Activated naive CD4-positive, alpha-beta T cell treated with anti-CD3 and anti-CD28 coated beads, Interleukin-2, amount 50 U/mL, for 72 hours (primary cell): ENCODE results near the gene LUZP2. TPM values are rescaled to one million over a fixed set of nuclear protein-coding genes. Genes with fewer than 3 reads are reported as not detected.

Experiments used
- ATAC-seq, 2 donors: fragments of 150-1000 bp; cut with Tn5 transposase; 2 replicates each; pipeline ENCODE4 v1.10.0; 2021; ENCODE audit warnings: mild to moderate bottlenecking in 2 of 2, moderate library complexity in 2 of 2
- DNase-seq, 2 donors: peaks; one replicate each; pipeline ENCODE4 v3.0.0; 2021 to 2022; ENCODE audit warnings: low spot score in 2 of 2
- H3K27ac Mint-ChIP-seq, 2 donors: one replicate each; pipeline ENCODE4 v1.8.0; 2022; ENCODE audit warnings: mild to moderate bottlenecking in 2 of 2, mixed read lengths in 2 of 2
- H3K36me3 Mint-ChIP-seq, 2 donors: one replicate each; pipeline ENCODE4 v1.8.0; 2022; ENCODE audit warnings: mixed read lengths in 2 of 2
- H3K9me3 Mint-ChIP-seq, 2 donors: one replicate each; pipeline ENCODE4 v1.8.0; 2022; ENCODE audit warnings: mixed read lengths in 2 of 2
- total RNA-seq, 2 donors: library from RNA; stranded (reverse); gene quantifications; one replicate each; pipeline ENCODE4 v1.2.3, GENCODE V29; 2022

The LUZP2 gene
- total RNA-seq, 2 donors from 2014 or later = not detected

DNA sequence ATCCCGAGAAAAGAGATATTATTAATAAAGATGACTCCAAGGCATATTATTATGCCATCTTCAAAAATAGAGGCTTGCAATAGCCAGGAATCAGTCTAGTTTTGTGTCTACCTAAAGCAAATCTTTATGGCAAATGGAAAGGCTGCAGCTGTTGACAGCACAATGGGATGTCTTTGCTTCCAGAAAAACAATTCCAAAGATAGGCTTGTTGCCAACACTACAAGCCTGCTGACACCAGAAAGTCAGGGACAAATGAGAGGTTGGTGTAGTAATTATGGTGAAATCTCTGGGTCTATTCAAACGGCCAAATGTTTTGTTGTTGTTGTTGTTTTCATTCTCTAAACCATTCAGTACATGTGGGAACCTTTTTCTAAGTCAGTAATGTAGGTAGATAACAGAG, 101.8 kb downstream of the LUZP2 start:
- Mint-ChIP-seq H3K9me3 (peaks cover 4 to 8% of the 10 kb centered on the region in 2 donors), H3K27ac (no peak overlapping the region), H3K36me3 (no peaks in the 10 kb centered on the region)
- ATAC-seq (no peak), DNase-seq (no peak)

DNA sequence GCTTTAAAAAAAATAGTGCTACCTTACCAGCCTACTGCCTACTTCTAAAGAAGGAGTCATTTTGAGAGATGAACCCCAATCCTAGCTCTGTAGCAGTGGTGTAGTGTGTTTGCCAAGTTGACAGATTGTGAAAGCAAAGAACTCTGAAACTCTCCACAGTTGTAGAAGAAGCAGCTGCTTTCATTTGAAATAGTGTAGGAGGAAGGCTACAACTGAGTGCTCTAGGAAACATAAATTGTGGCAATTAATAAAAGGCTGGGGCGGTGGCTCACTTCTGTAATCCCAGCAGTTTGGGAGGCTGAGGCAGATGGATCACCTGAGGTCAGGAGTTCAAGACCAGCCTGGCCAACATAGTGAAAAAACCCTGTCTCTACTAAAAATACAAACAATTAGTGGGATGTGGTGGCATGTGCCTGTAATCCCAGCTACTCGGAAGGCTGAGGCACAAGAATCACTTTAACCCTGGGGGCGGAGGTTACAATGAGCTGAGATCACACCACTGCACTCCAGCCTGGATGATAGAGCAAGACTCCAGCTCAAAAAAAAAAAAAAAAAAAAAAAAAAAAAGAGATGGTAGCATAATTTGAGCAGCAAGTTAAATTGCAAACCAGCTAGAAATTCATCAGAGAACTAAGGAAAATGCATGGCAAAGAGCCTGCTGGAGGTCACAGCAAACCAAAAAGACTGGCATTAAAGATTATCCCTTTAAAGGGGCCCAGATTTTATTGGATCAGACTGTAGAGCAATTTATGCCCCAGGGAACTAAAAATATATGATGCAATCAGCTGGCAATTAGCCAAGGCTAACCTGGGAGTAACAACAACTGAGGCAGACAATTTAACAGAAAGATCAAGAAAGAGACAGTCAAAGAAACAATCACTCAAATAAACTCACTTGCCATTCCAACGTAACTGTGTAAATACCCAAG, 112.6 kb downstream of the LUZP2 start:
- Mint-ChIP-seq H3K9me3 (peaks cover 7 to 12% of the 10 kb centered on the region in 2 donors), H3K36me3 (no peaks in the 10 kb centered on the region), H3K27ac (peak overlapping the region in 1 of 2 donors; percentile 76)
- DNase-seq (no peak), ATAC-seq (no peak)

DNA sequence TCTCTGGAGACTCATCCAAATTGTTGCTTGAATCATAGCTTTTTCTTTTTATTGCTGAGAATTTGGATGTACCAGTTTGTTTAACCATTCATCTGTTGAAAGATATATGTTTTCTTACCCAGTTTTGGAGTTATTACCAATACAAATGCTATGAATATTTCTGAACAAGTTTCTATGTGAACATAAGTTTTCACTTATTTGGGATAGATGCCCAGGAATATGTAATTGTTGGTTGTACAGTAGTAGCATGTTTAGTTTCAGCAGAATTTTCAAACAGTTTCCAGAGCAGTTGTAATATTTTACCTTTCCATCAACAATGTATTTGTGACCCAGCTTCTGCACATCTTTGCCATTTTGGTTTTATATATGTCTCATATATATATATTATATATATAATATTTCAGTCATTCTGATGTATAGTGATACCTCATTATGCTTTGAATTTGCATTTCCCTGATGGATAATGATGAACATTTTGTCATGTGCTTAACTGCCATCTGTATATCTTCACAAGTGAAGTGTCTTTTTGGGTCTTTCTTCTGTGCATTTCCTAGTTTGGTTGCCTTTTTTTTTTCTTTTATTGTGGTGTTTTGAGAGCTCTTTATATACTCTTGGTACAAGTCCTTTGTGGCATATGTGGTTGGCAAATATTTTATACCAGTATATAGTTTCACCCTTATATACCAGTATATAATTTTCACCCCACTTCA, 118.8 kb downstream of the LUZP2 start:
- Mint-ChIP-seq H3K27ac (no peak overlapping the region), H3K9me3 (peaks cover 7 to 12% of the 10 kb centered on the region in 2 donors), H3K36me3 (no peaks in the 10 kb centered on the region)
- ATAC-seq (no peak), DNase-seq (no peak)

DNA sequence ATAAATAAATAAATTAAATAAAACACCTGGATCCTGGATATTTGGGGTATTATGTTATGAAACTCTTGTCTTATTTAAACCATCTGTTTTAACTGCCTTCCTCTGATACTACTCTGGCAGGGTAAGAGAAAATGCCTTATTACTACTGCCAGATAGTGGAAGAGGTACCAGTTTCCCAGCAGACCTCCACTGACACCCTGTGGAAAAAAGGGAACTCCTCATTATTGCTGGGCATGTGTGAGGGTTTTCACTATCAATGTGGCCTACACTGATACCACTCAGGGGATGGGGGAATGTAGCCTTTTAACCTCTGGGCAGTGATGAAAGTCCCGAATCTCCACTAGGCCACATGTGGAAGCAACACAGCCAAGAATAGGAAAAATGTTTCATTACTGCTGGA, 121.0 kb downstream of the LUZP2 start:
- ATAC-seq (no peak), DNase-seq (no peak)
- no peak overlapping the region for H3K27ac Mint-ChIP-seq
- peaks cover 7 to 9% of the 10 kb centered on the region in 2 donors for H3K9me3 Mint-ChIP-seq
- H3K36me3 Mint-ChIP-seq = no peaks in the 10 kb centered on the region

DNA sequence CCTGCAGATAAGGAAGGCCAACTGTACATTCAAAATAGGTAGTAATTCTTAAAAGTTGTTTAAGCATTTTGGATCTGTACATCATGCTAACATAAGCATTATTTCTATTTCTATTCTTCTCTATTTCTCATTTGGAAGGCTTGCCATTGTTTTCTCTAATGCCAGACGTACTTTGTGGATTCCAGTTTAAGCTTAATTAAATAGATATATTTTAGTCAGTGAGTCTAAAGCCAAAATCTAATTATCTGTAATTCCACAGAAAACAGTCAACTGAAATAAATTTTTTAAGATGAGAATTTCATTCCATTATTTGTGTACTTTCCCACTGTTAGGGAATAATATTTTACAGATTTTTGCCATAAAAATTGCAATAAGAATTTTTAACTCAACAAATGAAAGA, 123.0 kb downstream of the LUZP2 start:
- H3K27ac Mint-ChIP-seq = no peak overlapping the region
- no peak for DNase-seq
- ATAC-seq = no peak
- H3K36me3 Mint-ChIP-seq = no peaks in the 10 kb centered on the region
- peaks cover 12 to 14% of the 10 kb centered on the region in 2 donors for H3K9me3 Mint-ChIP-seq

DNA sequence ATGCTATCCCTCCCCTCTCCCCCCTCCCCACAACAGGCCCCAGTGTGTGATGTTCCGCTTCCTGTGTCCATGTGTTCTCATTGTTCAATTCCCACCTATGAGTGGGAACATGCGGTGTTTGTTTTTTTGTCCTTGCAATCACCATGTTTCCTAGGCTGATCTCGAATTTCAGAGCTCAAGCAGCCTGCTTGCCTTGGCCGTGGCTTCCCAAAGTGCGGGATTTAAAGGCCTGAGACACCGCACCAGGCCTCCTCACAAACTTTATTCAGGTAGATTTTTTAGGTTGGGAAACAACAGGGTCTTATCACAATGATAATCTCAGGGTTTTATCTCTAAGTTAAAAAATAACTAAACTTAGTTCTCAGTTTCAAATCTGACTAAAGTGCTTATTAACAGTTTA, 125.4 kb downstream of the LUZP2 start:
- no peak overlapping the region for H3K27ac Mint-ChIP-seq
- DNase-seq = no peak
- H3K36me3 Mint-ChIP-seq = no peaks in the 10 kb centered on the region
- peaks cover 15 to 16% of the 10 kb centered on the region in 2 donors for H3K9me3 Mint-ChIP-seq
- ATAC-seq = no peak

DNA sequence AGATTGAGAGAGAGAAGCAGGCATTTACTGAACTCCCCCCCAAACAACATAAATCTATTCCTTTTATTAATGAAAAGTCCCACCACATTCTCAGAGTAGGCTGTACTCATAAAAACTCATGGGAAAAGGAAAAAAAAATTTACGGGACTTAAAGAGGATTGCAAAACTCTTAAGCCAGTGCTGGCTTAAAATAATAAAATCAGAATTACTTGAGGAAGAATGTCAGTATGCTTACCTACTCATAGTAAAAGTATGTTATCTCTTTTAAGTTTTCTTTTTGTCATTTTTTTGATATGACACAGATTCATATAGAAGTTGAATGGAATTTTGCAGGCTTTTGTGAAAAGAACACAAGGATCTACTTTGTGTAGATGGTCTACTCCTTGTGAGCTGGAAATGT, 126.3 kb downstream of the LUZP2 start:
- H3K36me3 Mint-ChIP-seq = no peaks in the 10 kb centered on the region
- ATAC-seq (no peak), DNase-seq (no peak)
- H3K9me3 Mint-ChIP-seq = peaks cover 13 to 15% of the 10 kb centered on the region in 2 donors
- H3K27ac Mint-ChIP-seq = no peak overlapping the region

DNA sequence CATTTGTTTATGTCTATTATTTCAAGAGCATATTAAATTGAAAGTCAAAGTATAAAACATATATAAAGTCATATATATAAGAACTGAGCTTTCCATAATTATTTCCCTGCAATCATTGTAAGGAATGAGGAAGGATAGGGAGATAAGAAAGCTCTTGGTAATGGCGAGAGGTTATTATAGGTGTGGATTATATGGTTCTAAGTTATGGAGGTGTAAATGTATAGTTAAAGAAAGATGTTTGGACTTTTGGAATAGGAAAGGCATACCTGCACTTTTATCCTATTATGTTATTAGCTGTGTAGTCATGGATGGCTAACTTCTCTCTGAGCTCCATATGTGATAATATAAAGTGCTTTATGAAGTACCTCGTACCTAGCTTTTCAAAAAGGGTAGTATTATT, 127.6 kb downstream of the LUZP2 start:
- Mint-ChIP-seq H3K9me3 (peaks cover 13 to 15% of the 10 kb centered on the region in 2 donors), H3K27ac (no peak overlapping the region), H3K36me3 (no peaks in the 10 kb centered on the region)
- DNase-seq (no peak), ATAC-seq (no peak)

DNA sequence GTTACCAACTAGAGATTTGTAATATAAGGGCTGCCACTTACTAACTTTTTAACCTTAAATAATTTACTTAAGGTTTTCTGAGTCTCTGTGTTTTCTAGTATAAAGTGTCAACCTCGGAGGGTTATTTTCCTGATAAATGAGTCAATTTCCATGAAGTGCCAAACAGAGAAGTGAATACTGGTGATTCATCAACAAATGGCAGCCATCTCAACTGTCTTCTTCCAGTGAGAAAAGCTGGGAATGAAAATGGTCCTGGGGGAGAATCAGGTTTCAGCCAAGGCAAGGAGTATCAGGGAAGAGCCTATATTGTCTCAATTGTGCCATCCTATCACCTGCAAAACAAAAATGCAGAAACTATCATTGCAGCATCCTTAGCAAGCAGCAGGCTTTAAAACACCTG, 129.1 kb downstream of the LUZP2 start:
- H3K27ac Mint-ChIP-seq = no peak overlapping the region

DNA sequence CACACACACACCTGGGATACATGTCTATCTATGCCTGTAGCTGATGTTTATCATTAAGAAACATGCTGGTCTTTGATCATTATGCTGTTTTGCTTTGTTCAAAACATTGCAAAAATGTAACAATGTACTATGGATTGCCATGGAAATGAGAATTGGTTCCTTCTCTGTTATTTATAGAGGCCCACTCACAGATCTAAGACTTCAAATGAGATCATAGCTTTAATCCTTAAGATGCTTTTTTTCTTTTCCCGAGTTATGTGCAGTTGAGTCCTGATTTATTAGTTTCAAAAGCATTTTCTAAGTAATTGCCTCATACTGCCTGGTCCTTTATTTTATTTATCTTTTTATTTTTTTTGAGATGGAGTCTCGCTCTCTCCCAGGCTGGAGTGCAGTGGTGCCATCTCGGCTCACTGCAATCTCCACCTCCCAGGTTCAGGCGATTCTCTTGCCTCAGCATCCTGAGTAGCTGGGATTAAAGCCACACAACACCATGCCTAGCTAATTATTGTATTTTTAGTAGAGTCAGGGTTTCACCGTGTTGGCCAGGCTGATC, 131.4 kb downstream of the LUZP2 start:
- ATAC-seq (no peak), DNase-seq (no peak)
- H3K9me3 Mint-ChIP-seq = peaks cover 8 to 17% of the 10 kb centered on the region in 2 donors
- peaks cover 0 to 4% of the 10 kb centered on the region in 2 donors for H3K36me3 Mint-ChIP-seq
- H3K27ac Mint-ChIP-seq = no peak overlapping the region

More for the DNA sequence above, 129.1 kb downstream of the LUZP2 start:
- Mint-ChIP-seq H3K36me3 (no peaks in the 10 kb centered on the region), H3K9me3 (peaks cover 13 to 15% of the 10 kb centered on the region in 2 donors)
- DNase-seq (no peak), ATAC-seq (no peak)

DNA sequence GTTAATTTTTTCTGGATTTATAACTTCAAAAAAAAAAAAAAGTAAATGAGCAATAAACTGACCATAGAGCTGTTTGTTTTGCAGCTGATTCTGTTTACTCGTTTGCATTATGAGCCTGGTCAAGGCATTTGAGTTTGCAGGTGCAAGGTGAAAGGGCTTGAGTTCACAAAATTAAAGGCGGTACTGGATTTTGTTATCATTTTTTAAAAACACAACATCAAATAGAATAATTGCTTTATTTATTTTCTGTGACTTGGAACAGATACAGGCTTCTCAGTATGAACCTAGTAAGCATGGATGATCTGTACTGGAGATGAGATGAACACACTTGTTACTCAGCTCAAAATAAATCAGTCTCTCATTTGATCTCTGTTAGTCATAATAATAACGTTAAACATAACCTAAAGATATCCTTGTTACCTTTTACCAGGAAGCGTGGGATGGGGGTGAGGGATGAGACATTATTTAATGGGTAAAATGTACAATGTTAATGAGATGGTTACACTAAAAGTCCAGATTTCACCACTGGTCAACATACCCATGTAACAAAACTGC, 137.8 kb downstream of the LUZP2 start:
- Mint-ChIP-seq H3K9me3 (peaks cover 2 to 13% of the 10 kb centered on the region in 2 donors), H3K27ac (no peak overlapping the region), H3K36me3 (peaks cover 0 to 4% of the 10 kb centered on the region in 2 donors)
- DNase-seq (no peak), ATAC-seq (no peak)

DNA sequence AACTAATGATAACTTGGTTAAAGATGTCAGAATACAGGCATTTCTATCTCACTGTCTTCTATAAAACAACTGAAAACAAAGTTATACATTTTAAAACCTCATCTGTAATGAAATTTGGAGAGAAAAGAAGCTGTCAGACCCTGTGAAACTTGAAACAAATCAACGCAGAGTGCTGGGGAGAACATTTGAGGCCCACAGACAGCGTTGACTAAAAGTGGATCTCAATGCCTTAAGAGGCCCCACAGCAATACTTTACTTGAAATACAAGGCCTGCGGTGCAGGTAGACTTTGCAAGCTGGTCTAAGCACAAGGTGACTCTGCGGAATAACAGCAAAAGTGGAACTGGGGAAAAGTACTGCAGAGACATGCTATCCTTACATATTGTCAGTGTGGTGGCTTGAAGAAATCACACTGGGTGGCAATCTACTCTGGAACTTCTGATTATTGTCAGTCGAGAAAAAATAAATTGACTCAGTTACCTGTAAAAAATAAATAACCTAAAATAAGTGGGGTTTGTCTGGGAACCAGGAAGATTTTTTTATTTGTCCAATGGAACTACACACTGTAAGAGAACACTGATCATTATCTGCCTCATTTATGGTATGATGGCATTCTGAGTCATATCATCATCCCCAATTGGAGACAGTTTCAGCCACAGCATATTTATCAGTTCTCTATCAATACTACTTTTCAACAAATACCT, 138.9 kb downstream of the LUZP2 start:
- no peak for ATAC-seq
- DNase-seq = no peak
- H3K36me3 Mint-ChIP-seq = peaks cover 0 to 4% of the 10 kb centered on the region in 2 donors
- H3K27ac Mint-ChIP-seq = no peak overlapping the region
- peaks cover 5 to 15% of the 10 kb centered on the region in 2 donors for H3K9me3 Mint-ChIP-seq

DNA sequence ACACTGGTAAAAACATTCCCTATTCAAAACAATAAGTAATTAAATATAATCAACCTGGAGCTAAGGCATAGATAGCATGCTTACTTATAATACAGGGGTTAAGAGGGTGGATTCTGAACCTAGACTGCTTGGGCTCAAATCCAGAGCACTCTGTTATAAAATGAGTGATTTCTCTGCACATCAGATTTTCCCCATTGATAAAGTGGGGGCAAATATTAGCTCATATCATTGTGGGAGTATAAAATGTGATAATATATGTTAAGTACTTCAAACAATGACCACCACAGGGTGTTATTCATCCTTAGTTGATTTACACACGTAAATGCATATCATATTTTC, 139.4 kb downstream of the LUZP2 start:
- H3K9me3 Mint-ChIP-seq = peaks cover 5 to 14% of the 10 kb centered on the region in 2 donors
- DNase-seq (no peak), ATAC-seq (no peak)
- H3K27ac Mint-ChIP-seq = no peak overlapping the region
- H3K36me3 Mint-ChIP-seq = peaks cover 0 to 4% of the 10 kb centered on the region in 2 donors

DNA sequence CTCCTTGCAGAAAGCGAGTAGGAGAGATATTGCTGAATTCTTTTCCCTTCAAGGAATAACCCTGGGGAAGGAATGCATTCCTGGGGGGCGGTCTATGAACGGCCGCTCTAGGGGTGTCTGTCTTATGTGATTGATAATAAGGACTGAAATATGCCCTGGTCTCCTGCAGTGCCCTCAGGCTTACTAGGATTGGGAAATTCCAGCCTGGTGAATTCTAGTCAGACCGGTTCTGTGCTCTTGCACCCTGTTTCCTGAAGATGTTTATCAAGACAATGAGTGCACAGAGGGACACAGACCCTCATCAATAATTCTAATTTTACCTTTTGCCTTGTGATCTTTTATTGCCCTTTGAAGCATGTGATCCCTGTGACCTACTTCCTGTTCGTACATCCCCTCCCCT, 140.7 kb downstream of the LUZP2 start:
- ATAC-seq (no peak), DNase-seq (no peak)
- Mint-ChIP-seq H3K36me3 (no peaks in the 10 kb centered on the region), H3K9me3 (peaks cover 6 to 12% of the 10 kb centered on the region in 2 donors), H3K27ac (no peak overlapping the region)

DNA sequence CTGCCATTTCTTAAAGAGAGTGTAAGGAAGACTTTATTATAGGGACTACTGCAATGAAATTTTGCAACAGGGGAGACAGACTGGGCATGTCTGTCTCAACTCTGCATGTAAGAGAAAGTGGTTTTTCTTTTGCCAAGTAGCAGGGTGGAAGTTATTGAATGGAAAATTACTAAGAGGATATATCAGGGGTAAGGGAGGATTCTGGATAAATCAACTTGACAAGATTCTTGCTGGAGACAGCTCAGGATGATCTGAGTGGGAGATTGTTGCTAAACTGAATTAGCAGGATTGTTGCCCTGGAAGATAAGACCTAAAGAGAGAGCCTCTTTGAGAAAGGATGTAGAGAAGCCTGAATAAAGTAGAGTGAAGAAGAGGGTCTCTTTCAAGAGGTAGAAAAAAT, 145.8 kb downstream of the LUZP2 start:
- Mint-ChIP-seq H3K27ac (peak overlapping the region in 1 of 2 donors; percentile 44), H3K36me3 (peaks cover 0 to 6% of the 10 kb centered on the region in 2 donors), H3K9me3 (peaks cover 22 to 27% of the 10 kb centered on the region in 2 donors)
- ATAC-seq = no peak
- no peak for DNase-seq

DNA sequence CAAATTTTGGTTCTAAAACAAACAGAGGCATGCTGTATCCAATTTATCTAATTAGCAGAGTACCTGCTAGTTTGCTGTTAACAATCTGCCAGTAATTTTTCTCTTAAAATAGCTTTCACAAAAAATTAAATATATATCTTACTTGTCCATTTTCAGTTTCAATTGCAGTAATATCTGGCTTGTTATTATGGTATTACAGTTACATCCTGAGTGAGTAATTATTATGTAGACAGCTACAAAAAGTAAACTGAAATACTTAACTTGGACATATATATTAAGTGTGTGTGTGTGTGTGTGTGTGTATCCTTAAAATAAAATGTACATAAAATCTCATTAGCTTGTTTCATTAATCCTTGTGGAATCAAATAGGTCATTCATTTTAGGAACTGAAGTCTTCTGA, 148.7 kb downstream of the LUZP2 start:
- no peak for ATAC-seq
- Mint-ChIP-seq H3K9me3 (peaks cover 29 to 36% of the 10 kb centered on the region in 2 donors), H3K27ac (no peak overlapping the region), H3K36me3 (peaks cover 0 to 6% of the 10 kb centered on the region in 2 donors)
- no peak for DNase-seq
